Fibroblast of skin of right biceps (primary cell): ENCODE results near the gene RNF121.

Experiments used
- DNase-seq: peaks from one replicate; pipeline ENCODE4 v3.0.0-alpha.2; 2013

The RNF121 gene

GRCh38 chr11:72007089-72007476 lies 78.2 kb downstream of the RNF121 start:
- no peak for DNase-seq

- DNase-seq, result no peak
Measured at GRCh38 chr11:72007587-72007986, 78.7 kb downstream of the RNF121 start.

GRCh38 chr11:72008728-72009127 lies 79.9 kb downstream of the RNF121 start:
- no peak for DNase-seq

GRCh38 chr11:72009156-72009555 lies 80.3 kb downstream of the RNF121 start:
- no peak for DNase-seq

GRCh38 chr11:72010529-72011233 lies 81.8 kb downstream of the RNF121 start:
- DNase-seq, result no peak

- DNase-seq, result no peak
Measured at GRCh38 chr11:72012091-72012630, 83.3 kb downstream of the RNF121 start.

GRCh38 chr11:72012897-72013721 lies 84.3 kb downstream of the RNF121 start:
- peak; percentile 59 for DNase-seq

- no peak for DNase-seq
Measured at GRCh38 chr11:72013765-72014711, 85.2 kb downstream of the RNF121 start.

GRCh38 chr11:72014761-72015320 lies 86.0 kb downstream of the RNF121 start:
- no peak for DNase-seq

GRCh38 chr11:72015511-72016061 lies 86.7 kb downstream of the RNF121 start:
- DNase-seq, result no peak

- no peak for DNase-seq
Measured at GRCh38 chr11:72018171-72018570, 89.3 kb downstream of the RNF121 start.

- DNase-seq, result no peak
Measured at GRCh38 chr11:72023335-72023734, 94.5 kb downstream of the RNF121 start.

GRCh38 chr11:72024069-72024754 lies 95.4 kb downstream of the RNF121 start:
- no peak for DNase-seq

- no peak for DNase-seq
Measured at GRCh38 chr11:72026090-72026489, 97.2 kb downstream of the RNF121 start.

GRCh38 chr11:72030472-72031045 lies 101.7 kb downstream of the RNF121 start:
- no peak for DNase-seq

- DNase-seq, result no peak
Measured at GRCh38 chr11:72036687-72037086, 107.8 kb downstream of the RNF121 start.

GRCh38 chr11:72037554-72038311 lies 108.9 kb downstream of the RNF121 start:
- DNase-seq, result peak; percentile 49

GRCh38 chr11:72038491-72038890 lies 109.6 kb downstream of the RNF121 start:
- peak; percentile 75 for DNase-seq

- peak; percentile 23 for DNase-seq
Measured at GRCh38 chr11:72039031-72039855, 110.4 kb downstream of the RNF121 start.
